ENCODE measurements around the gene GPR152.

DNA sequence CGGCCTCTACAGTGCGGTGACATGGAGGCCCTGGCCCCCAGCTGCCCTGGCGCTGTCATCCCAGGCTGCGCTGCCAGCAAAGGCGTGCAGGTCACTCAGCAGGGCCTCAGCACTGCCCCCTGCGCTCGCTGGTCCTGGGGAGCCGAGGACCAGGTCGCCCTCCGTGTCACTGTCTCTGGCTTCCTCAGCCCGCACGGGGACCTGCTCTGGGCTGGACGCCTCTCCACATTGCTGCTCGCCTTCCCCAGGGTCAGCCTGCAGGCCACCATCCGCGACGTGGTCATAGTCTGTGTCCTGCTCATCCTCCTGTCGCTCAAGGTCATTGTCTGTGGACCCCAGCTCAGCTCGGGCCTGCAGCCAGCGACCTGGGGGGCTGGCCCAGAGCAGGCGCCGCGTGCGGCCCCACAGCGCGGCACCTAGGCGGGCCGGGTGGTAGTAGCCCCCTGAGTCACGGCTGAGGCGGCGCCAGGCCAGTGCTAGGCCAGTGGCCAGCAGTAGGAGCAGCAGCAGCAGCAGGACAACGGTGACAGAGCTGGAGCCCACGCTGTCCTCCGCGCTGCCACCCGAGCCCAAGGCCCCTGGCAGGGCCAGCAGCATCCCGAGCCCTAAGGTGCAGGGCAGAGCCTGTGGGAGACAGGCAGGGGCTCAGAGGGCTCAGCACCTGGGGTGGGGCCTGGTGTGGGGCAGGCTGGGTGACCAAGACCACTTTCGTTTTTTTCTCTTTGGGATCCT, 16.6 kb downstream of the GPR152 start:
- TF ChIP-seq, protein P1, sequence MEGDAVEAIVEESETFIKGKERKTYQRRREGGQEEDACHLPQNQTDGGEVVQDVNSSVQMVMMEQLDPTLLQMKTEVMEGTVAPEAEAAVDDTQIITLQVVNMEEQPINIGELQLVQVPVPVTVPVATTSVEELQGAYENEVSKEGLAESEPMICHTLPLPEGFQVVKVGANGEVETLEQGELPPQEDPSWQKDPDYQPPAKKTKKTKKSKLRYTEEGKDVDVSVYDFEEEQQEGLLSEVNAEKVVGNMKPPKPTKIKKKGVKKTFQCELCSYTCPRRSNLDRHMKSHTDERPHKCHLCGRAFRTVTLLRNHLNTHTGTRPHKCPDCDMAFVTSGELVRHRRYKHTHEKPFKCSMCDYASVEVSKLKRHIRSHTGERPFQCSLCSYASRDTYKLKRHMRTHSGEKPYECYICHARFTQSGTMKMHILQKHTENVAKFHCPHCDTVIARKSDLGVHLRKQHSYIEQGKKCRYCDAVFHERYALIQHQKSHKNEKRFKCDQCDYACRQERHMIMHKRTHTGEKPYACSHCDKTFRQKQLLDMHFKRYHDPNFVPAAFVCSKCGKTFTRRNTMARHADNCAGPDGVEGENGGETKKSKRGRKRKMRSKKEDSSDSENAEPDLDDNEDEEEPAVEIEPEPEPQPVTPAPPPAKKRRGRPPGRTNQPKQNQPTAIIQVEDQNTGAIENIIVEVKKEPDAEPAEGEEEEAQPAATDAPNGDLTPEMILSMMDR (IDR thresholded peaks at IDR 0.05), result no peak
- TF ChIP-seq POLR2A (IDR thresholded peaks at IDR 0.05), result no peak
